Nephron (organoid): ENCODE measurements around the gene KXD1.

Experiments
- H3K27ac Mint-ChIP-seq, 3 experiments: 2 replicates each; pipeline ENCODE4 v1.8.0; 2020; ENCODE audit warnings: mixed read lengths in 3 of 3, mild to moderate bottlenecking in 2 of 3, moderate library complexity in 1 of 3
- H3K27me3 Mint-ChIP-seq: 2 replicates; pipeline ENCODE4 v1.8.0; 2021; ENCODE audit warnings: low read depth, mild to moderate bottlenecking, moderate library complexity, mixed read lengths
- H3K36me3 Mint-ChIP-seq: 2 replicates; pipeline ENCODE4 v1.8.0; 2020; ENCODE audit warnings: low read depth, mixed read lengths
- H3K4me1 Mint-ChIP-seq: 2 replicates; pipeline ENCODE4 v1.8.0; 2020; ENCODE audit warnings: mixed read lengths
- H3K4me3 Mint-ChIP-seq, 3 experiments: 2 replicates each; pipeline ENCODE4 v1.8.0; 2020; ENCODE audit warnings: mild to moderate bottlenecking in 3 of 3, mixed read lengths in 3 of 3, moderate library complexity in 2 of 3
- H3K9me3 Mint-ChIP-seq: 2 replicates; pipeline ENCODE4 v1.8.0; 2020; ENCODE audit warnings: mixed read lengths
- CTCF ChIP-seq, 3 experiments: fragments of 200-600 bp; sonication (generic); IDR thresholded peaks; one replicate each; pipeline ENCODE4 v1.5.0; 2021; ENCODE audit warnings: antibody characterized with exemption in 3 of 3; ENCODE audit not compliant: unreplicated experiment in 3 of 3

KXD1 gene

GRCh38 chr19:18566953-18567352 is 9.3 kb downstream of the KXD1 start:
- H3K27me3 Mint-ChIP-seq = no peaks in the 10 kb centered on the region
- peaks cover 7% of the 10 kb centered on the region for H3K4me1 Mint-ChIP-seq
- no peaks in the 10 kb centered on the region for H3K9me3 Mint-ChIP-seq
- no peak for TF ChIP-seq CTCF (IDR thresholded peaks at IDR 0.05; ENCODE audit: unreplicated experiment in 3 of 3)
- H3K36me3 Mint-ChIP-seq = peaks cover 42% of the 10 kb centered on the region
- H3K27ac Mint-ChIP-seq = no peak overlapping the region
- H3K4me3 Mint-ChIP-seq = no peak overlapping the region

GRCh38 chr19:18568367-18568766 is 10.7 kb downstream of the KXD1 start:
- Mint-ChIP-seq H3K9me3 (no peaks in the 10 kb centered on the region), H3K4me3 (no peak overlapping the region), H3K36me3 (peaks cover 50% of the 10 kb centered on the region), H3K27me3 (no peaks in the 10 kb centered on the region), H3K27ac (no peak overlapping the region), H3K4me1 (peaks cover 15% of the 10 kb centered on the region)
- no peak for TF ChIP-seq CTCF (IDR thresholded peaks at IDR 0.05; ENCODE audit: unreplicated experiment in 3 of 3)

GRCh38 chr19:18571564-18572344 is 14.1 kb downstream of the KXD1 start, which contains the start of gene UBA52:
Gene UBA52 (plus strand): TSS chr19:18571857. CDS start chr19:18573301, 1,444 bp downstream.
- peak within 1 kb of the TSS; percentile 81 to 85 (median 81) for H3K27ac Mint-ChIP-seq
- peak within 1 kb of the TSS; percentile 93 to 98 (median 97) for H3K4me3 Mint-ChIP-seq
- peaks cover 58% of the 10 kb centered on the region for H3K36me3 Mint-ChIP-seq
- H3K4me1 Mint-ChIP-seq = peaks cover 15% of the 10 kb centered on the region
- H3K9me3 Mint-ChIP-seq = no peaks in the 10 kb centered on the region
- H3K27me3 Mint-ChIP-seq = no peaks in the 10 kb centered on the region
- TF ChIP-seq CTCF (IDR thresholded peaks at IDR 0.05; ENCODE audit: unreplicated experiment in 3 of 3) = no peak

GRCh38 chr19:18574691-18575291 is 17.1 kb downstream of the KXD1 start:
- no peaks in the 10 kb centered on the region for H3K9me3 Mint-ChIP-seq
- peaks cover 39% of the 10 kb centered on the region for H3K36me3 Mint-ChIP-seq
- no peak for TF ChIP-seq CTCF (IDR thresholded peaks at IDR 0.05; ENCODE audit: unreplicated experiment in 3 of 3)
- no peaks in the 10 kb centered on the region for H3K27me3 Mint-ChIP-seq
- H3K4me1 Mint-ChIP-seq = peaks cover 15% of the 10 kb centered on the region
- H3K4me3 Mint-ChIP-seq = peak overlapping the region; percentile 48 to 59 (median 59)
- H3K27ac Mint-ChIP-seq = no peak overlapping the region

- Mint-ChIP-seq H3K27ac (no peak overlapping the region), H3K9me3 (no peaks in the 10 kb centered on the region), H3K27me3 (no peaks in the 10 kb centered on the region), H3K4me1 (peaks cover 13% of the 10 kb centered on the region), H3K36me3 (peaks cover 34% of the 10 kb centered on the region), H3K4me3 (no peak overlapping the region)
- no peak for TF ChIP-seq CTCF (IDR thresholded peaks at IDR 0.05; ENCODE audit: unreplicated experiment in 3 of 3)
Observed at GRCh38 chr19:18576383-18576782, 18.7 kb downstream of the KXD1 start.
